NCI-H1436 treated with DMSO at 0.1 percent for 48 hours (cell line): Measurements from ENCODE around the gene CHIA.

Source experiments
- DNase-seq: peaks from one replicate; lab custom pipeline; 2025; lab: John Stamatoyannopoulos, UW

Gene CHIA

DNA sequence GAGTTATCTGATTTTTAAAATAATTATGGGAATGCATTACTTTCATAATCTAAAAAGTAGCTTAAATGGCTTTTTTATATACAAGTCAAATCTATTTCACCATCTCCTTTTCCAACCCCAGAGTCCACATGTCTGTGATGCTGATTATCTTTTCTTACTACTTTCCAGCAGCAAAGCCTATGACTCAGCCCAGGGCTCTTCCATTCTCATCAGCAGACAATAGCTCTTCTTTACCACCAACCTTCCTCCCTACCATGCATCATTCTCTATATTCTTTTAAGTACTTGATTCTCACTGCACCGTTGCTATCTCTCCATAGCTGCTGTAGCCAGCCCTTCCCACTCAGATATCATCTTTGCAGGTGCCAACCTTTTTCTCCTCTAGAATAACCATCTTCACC, 75.6 kb downstream of the CHIA start:
- DNase-seq, result no peak

DNA sequence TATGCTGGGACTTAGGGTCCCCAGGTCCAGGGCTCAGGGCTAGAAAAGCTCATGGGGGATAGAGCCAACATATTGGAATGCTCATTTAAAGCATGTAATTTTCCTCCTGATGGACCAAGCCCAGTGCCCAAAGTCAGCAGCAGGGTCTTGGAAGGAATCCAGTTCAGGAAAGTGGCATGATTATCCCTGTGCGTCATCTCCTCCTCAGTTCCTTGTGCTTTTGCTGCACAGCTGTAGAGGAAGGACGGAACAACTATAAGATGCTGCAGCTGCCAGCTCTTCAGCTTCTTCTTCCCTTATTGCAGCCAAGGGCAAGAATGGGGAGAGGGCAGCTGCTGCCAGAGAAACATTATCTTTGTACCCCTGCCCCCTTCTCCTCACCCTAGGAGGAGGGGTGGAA, 78.5 kb downstream of the CHIA start:
- no peak for DNase-seq

DNA sequence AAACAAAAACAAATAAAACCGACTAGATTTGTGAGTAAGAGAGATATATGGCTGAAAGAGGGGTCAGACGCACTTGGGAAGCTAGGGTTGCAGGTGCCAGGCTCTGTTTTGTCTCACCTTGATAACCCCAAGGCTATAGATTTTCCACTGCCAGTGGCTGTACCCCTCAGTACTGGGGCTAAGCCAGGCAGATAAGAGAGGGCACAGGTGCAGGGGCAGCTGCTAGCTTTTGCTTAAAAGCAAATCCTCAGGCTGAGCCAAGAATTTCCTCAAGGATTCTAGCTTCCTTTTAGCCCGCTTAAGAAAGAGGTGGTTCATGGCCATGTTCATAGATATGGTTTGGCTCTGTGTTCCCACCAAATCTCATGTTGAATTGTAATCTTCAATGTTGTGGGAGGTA, 79.0 kb downstream of the CHIA start:
- no peak for DNase-seq
